ENCODE data around the gene CELF6.

Gene CELF6

GRCh38 chr15:72319985-72320671 lies at the start of gene CELF6:
TSS of gene CELF6 (minus strand) at chr15:72320157. CDS start at chr15:72319874, 283 bp downstream.
- no peaks in the 10 kb centered on the region for H3K4me1 ChIP-seq (ENCODE audit: insufficient read depth, insufficient read length)
- peak; percentile 89 for DNase-seq (ENCODE audit: low read depth, low spot score)
- peaks cover 4% of the 10 kb centered on the region; the same call in 1 of the 2 replicates for H3K9me3 ChIP-seq (ENCODE audit: insufficient read depth, low read length)
- peak within 1 kb of the TSS; percentile 72 for H3K9ac ChIP-seq (ENCODE audit: insufficient read length, low read depth)
- no peaks in the 10 kb centered on the region for H3K36me3 ChIP-seq (ENCODE audit: insufficient read depth, insufficient read length, low read length)
- H3K4me3 ChIP-seq (ENCODE audit: insufficient read length, low read depth), result peak within 1 kb of the TSS; percentile 86
- H3K27me3 ChIP-seq (ENCODE audit: insufficient read depth, insufficient read length), result peaks cover 47% of the 10 kb centered on the region
- TF ChIP-seq ZNF274 (IDR thresholded peaks at IDR 0.05; ENCODE audit: low read depth, low read length), result no peak

GRCh38 chr15:72368899-72369298 lies 48.9 kb upstream of the CELF6 start:
- no peak overlapping the region for H3K9ac ChIP-seq (ENCODE audit: insufficient read length, low read depth)
- DNase-seq (ENCODE audit: low read depth, low spot score), result no peak
- H3K4me3 ChIP-seq (ENCODE audit: insufficient read length, low read depth), result no peak overlapping the region
- H3K36me3 ChIP-seq (ENCODE audit: insufficient read depth, insufficient read length, low read length), result peaks cover 42% of the 10 kb centered on the region
- no peak for TF ChIP-seq YY1 (IDR thresholded peaks at IDR 0.05; ENCODE audit: insufficient read depth, insufficient read length)
- no peak for TF ChIP-seq ZNF274 (IDR thresholded peaks at IDR 0.05; ENCODE audit: low read depth, low read length)
- H3K27me3 ChIP-seq (ENCODE audit: insufficient read depth, insufficient read length), result no peaks in the 10 kb centered on the region
- no peaks in the 10 kb centered on the region for H3K9me3 ChIP-seq (ENCODE audit: insufficient read depth, low read length)
- no peaks in the 10 kb centered on the region for H3K4me1 ChIP-seq (ENCODE audit: insufficient read depth, insufficient read length)

GRCh38 chr15:72368325-72368724 lies 48.4 kb upstream of the CELF6 start:
- Histone ChIP-seq H3K9me3 (ENCODE audit: insufficient read depth, low read length) (no peaks in the 10 kb centered on the region), H3K36me3 (ENCODE audit: insufficient read depth, insufficient read length, low read length) (peaks cover 41% of the 10 kb centered on the region), H3K4me1 (ENCODE audit: insufficient read depth, insufficient read length) (no peaks in the 10 kb centered on the region), H3K4me3 (ENCODE audit: insufficient read length, low read depth) (no peak overlapping the region), H3K27me3 (ENCODE audit: insufficient read depth, insufficient read length) (no peaks in the 10 kb centered on the region), H3K9ac (ENCODE audit: insufficient read length, low read depth) (no peak overlapping the region)
- TF ChIP-seq ZNF274 (IDR thresholded peaks at IDR 0.05; ENCODE audit: low read depth, low read length) (no peak), SUZ12 (IDR thresholded peaks at IDR 0.05; ENCODE audit: extremely low read depth, insufficient read depth, insufficient read length) (no peak), YY1 (IDR thresholded peaks at IDR 0.05; ENCODE audit: insufficient read depth, insufficient read length) (no peak)
- no peak for DNase-seq (ENCODE audit: low read depth, low spot score)

- Histone ChIP-seq H3K4me3 (ENCODE audit: insufficient read length, low read depth) (no peak overlapping the region), H3K27me3 (ENCODE audit: insufficient read depth, insufficient read length) (no peaks in the 10 kb centered on the region), H3K4me1 (ENCODE audit: insufficient read depth, insufficient read length) (no peaks in the 10 kb centered on the region), H3K36me3 (ENCODE audit: insufficient read depth, insufficient read length, low read length) (peaks cover 33% of the 10 kb centered on the region), H3K9me3 (ENCODE audit: insufficient read depth, low read length) (no peaks in the 10 kb centered on the region), H3K9ac (ENCODE audit: insufficient read length, low read depth) (no peak overlapping the region)
- no peak for TF ChIP-seq SUZ12 (IDR thresholded peaks at IDR 0.05; ENCODE audit: extremely low read depth, insufficient read depth, insufficient read length)
- no peak for TF ChIP-seq ZNF274 (IDR thresholded peaks at IDR 0.05; ENCODE audit: low read depth, low read length)
- no peak for TF ChIP-seq YY1 (IDR thresholded peaks at IDR 0.05; ENCODE audit: insufficient read depth, insufficient read length)
- DNase-seq (ENCODE audit: low read depth, low spot score), result no peak
These were observed 45.9 kb upstream of the CELF6 start for GRCh38 chr15:72365844-72366243.

GRCh38 chr15:72361176-72361575 lies 41.2 kb upstream of the CELF6 start:
- Histone ChIP-seq H3K9ac (ENCODE audit: insufficient read length, low read depth) (no peak overlapping the region), H3K4me1 (ENCODE audit: insufficient read depth, insufficient read length) (no peaks in the 10 kb centered on the region)
- TF ChIP-seq ZNF274 (IDR thresholded peaks at IDR 0.05; ENCODE audit: low read depth, low read length) (no peak), SUZ12 (IDR thresholded peaks at IDR 0.05; ENCODE audit: extremely low read depth, insufficient read depth, insufficient read length) (no peak), YY1 (IDR thresholded peaks at IDR 0.05; ENCODE audit: insufficient read depth, insufficient read length) (no peak)

GRCh38 chr15:72358650-72359171 lies 38.8 kb upstream of the CELF6 start:
- peaks cover 40% of the 10 kb centered on the region for H3K36me3 ChIP-seq (ENCODE audit: insufficient read depth, insufficient read length, low read length)
- no peaks in the 10 kb centered on the region for H3K27me3 ChIP-seq (ENCODE audit: insufficient read depth, insufficient read length)
- H3K4me3 ChIP-seq (ENCODE audit: insufficient read length, low read depth), result no peak overlapping the region
- H3K9ac ChIP-seq (ENCODE audit: insufficient read length, low read depth), result no peak overlapping the region
- H3K4me1 ChIP-seq (ENCODE audit: insufficient read depth, insufficient read length), result no peaks in the 10 kb centered on the region
- no peak for DNase-seq (ENCODE audit: low read depth, low spot score)
- TF ChIP-seq YY1 (IDR thresholded peaks at IDR 0.05; ENCODE audit: insufficient read depth, insufficient read length) (no peak), SUZ12 (IDR thresholded peaks at IDR 0.05; ENCODE audit: extremely low read depth, insufficient read depth, insufficient read length) (no peak), ZNF274 (IDR thresholded peaks at IDR 0.05; ENCODE audit: low read depth, low read length) (no peak)
- H3K9me3 ChIP-seq (ENCODE audit: insufficient read depth, low read length), result no peaks in the 10 kb centered on the region

More at GRCh38 chr15:72361176-72361575, 41.2 kb upstream of the CELF6 start:
- Histone ChIP-seq H3K4me3 (ENCODE audit: insufficient read length, low read depth) (no peak overlapping the region), H3K36me3 (ENCODE audit: insufficient read depth, insufficient read length, low read length) (peaks cover 23% of the 10 kb centered on the region), H3K27me3 (ENCODE audit: insufficient read depth, insufficient read length) (no peaks in the 10 kb centered on the region), H3K9me3 (ENCODE audit: insufficient read depth, low read length) (no peaks in the 10 kb centered on the region)
- no peak for DNase-seq (ENCODE audit: low read depth, low spot score)

- no peaks in the 10 kb centered on the region for H3K4me1 ChIP-seq (ENCODE audit: insufficient read depth, insufficient read length)
- H3K9ac ChIP-seq (ENCODE audit: insufficient read length, low read depth), result no peak overlapping the region
- no peak overlapping the region for H3K4me3 ChIP-seq (ENCODE audit: insufficient read length, low read depth)
- TF ChIP-seq ZNF274 (IDR thresholded peaks at IDR 0.05; ENCODE audit: low read depth, low read length) (no peak), YY1 (IDR thresholded peaks at IDR 0.05; ENCODE audit: insufficient read depth, insufficient read length) (no peak), SUZ12 (IDR thresholded peaks at IDR 0.05; ENCODE audit: extremely low read depth, insufficient read depth, insufficient read length) (no peak)
- no peaks in the 10 kb centered on the region for H3K9me3 ChIP-seq (ENCODE audit: insufficient read depth, low read length)
- H3K27me3 ChIP-seq (ENCODE audit: insufficient read depth, insufficient read length), result no peaks in the 10 kb centered on the region
- DNase-seq (ENCODE audit: low read depth, low spot score), result no peak
- peaks cover 46% of the 10 kb centered on the region for H3K36me3 ChIP-seq (ENCODE audit: insufficient read depth, insufficient read length, low read length)
These were observed 38.2 kb upstream of the CELF6 start for GRCh38 chr15:72358121-72358520.

Measured in NT2/D1 (cell line).